IMR-90 (cell line): ENCODE measurements around the gene PHC2.
"Not testable (repeated sequence)": the region's sequence is repeated elsewhere in the genome, so short reads cannot be mapped to it uniquely, and the experiment has no call there.

Experiments used
- BHLHE40 ChIP-seq: fragments of 150-350 bp; IDR thresholded peaks from 2 replicates; pipeline ENCODE4 v1.6.1; 2016; ENCODE audit warnings: mild to moderate bottlenecking, low read depth, low read length
- CEBPB ChIP-seq: IDR thresholded peaks from 2 replicates; pipeline ENCODE4 v1.6.1; 2012; ENCODE audit warnings: low read depth, low read length, improper control_type of control experiment
- CHD1 ChIP-seq: IDR thresholded peaks from 2 replicates; pipeline ENCODE4 v1.6.1; 2012; ENCODE audit warnings: low read depth, low read length, improper control_type of control experiment
- FOS ChIP-seq: fragments of 150-350 bp; IDR thresholded peaks from 2 replicates; pipeline ENCODE4 v1.6.1; 2016; ENCODE audit warnings: low read depth, low read length
- MAFK ChIP-seq: IDR thresholded peaks from 2 replicates; pipeline ENCODE4 v1.6.1; 2012; ENCODE audit warnings: low read depth, low read length, improper control_type of control experiment
- MAZ ChIP-seq: IDR thresholded peaks from 2 replicates; pipeline ENCODE4 v1.6.1; 2012; ENCODE audit warnings: low read depth, mild to moderate bottlenecking, low read length, improper control_type of control experiment, moderate library complexity, borderline replicate concordance
- NFE2L2 ChIP-seq: fragments of 150-350 bp; IDR thresholded peaks from 2 replicates; pipeline ENCODE4 v1.6.1; 2016; ENCODE audit warnings: low read depth, mild to moderate bottlenecking, low read length
- POLR2A ChIP-seq: IDR thresholded peaks from 2 replicates; pipeline ENCODE4 v1.6.1; 2012; ENCODE audit warnings: mild to moderate bottlenecking, low read depth, low read length
- RAD21 ChIP-seq: IDR thresholded peaks from 2 replicates; pipeline ENCODE4 v1.6.1; 2012; ENCODE audit warnings: low read length, improper control_type of control experiment
- RCOR1 ChIP-seq: IDR thresholded peaks from 2 replicates; pipeline ENCODE4 v1.6.1; 2012; ENCODE audit warnings: mild to moderate bottlenecking, low read length, improper control_type of control experiment; ENCODE audit not compliant: insufficient replicate concordance
- RFX5 ChIP-seq: IDR thresholded peaks from 2 replicates; pipeline ENCODE4 v1.8.0; 2012; ENCODE audit warnings: low read depth, mild to moderate bottlenecking, low read length, moderate library complexity
- SMC3 ChIP-seq: fragments of 150-350 bp; IDR thresholded peaks from 2 replicates; pipeline ENCODE4 v1.6.1; 2016; ENCODE audit warnings: low read depth, mild to moderate bottlenecking, antibody characterized with exemption, low read length, moderate library complexity
- TF ChIP-seq, protein P1 (sequence below): conservative IDR thresholded peaks from 2 replicates; pipeline ENCODE4 v1.5.1; 2012; ENCODE audit warnings: mild to moderate bottlenecking, low read depth, low read length, improper control_type of control experiment
- TF ChIP-seq, protein P2 (sequence below): fragments of 150-350 bp; IDR thresholded peaks from 2 replicates; pipeline ENCODE4 v1.6.1; 2016; ENCODE audit warnings: low read depth, mild to moderate bottlenecking, low read length, moderate library complexity, borderline replicate concordance

DNA sequence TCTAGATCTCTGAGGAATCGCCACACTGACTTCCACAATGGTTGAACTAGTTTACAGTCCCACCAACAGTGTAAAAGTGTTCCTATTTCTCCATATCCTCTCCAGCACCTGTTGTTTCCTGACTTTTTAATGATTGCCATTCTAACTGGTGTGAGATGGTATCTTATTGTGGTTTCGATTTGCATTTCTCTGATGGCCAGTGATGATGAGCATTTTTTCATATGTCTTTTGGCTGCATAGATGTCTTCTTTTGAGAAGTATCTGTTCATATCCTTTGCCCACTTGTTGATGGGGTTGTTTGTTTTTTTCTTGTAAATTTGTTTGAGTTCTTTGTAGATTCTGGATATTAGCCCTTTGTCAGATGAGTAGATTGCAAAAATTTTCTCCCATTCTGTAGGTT is 140.3 kb downstream of the PHC2 start:
- TF ChIP-seq, protein P1, sequence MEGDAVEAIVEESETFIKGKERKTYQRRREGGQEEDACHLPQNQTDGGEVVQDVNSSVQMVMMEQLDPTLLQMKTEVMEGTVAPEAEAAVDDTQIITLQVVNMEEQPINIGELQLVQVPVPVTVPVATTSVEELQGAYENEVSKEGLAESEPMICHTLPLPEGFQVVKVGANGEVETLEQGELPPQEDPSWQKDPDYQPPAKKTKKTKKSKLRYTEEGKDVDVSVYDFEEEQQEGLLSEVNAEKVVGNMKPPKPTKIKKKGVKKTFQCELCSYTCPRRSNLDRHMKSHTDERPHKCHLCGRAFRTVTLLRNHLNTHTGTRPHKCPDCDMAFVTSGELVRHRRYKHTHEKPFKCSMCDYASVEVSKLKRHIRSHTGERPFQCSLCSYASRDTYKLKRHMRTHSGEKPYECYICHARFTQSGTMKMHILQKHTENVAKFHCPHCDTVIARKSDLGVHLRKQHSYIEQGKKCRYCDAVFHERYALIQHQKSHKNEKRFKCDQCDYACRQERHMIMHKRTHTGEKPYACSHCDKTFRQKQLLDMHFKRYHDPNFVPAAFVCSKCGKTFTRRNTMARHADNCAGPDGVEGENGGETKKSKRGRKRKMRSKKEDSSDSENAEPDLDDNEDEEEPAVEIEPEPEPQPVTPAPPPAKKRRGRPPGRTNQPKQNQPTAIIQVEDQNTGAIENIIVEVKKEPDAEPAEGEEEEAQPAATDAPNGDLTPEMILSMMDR: not testable (repeated sequence)
- not testable (repeated sequence) for TF ChIP-seq FOS, POLR2A, CEBPB, RAD21, RFX5, NFE2L2, CHD1, MAFK, BHLHE40, RCOR1, MAZ, SMC3
- TF ChIP-seq, protein P2, sequence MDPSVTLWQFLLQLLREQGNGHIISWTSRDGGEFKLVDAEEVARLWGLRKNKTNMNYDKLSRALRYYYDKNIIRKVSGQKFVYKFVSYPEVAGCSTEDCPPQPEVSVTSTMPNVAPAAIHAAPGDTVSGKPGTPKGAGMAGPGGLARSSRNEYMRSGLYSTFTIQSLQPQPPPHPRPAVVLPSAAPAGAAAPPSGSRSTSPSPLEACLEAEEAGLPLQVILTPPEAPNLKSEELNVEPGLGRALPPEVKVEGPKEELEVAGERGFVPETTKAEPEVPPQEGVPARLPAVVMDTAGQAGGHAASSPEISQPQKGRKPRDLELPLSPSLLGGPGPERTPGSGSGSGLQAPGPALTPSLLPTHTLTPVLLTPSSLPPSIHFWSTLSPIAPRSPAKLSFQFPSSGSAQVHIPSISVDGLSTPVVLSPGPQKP: not testable (repeated sequence)
